Fibroblast of pulmonary artery (primary cell): ENCODE data around the gene ANGPTL4.

Source experiments
- DNase-seq: peaks from one replicate; pipeline ENCODE4 v3.0.0-alpha.2; 2010; ENCODE audit warnings: low read depth
- H3K4me3 ChIP-seq: replicated peaks from 2 replicates; pipeline ENCODE4 v1.5.1; 2011; ENCODE audit warnings: low read depth, mild to moderate bottlenecking, control low read depth, low read length, moderate library complexity
- CTCF ChIP-seq: IDR thresholded peaks from 2 replicates; pipeline ENCODE4 v1.5.1; 2011; ENCODE audit warnings: mild to moderate bottlenecking, control low read depth, low read length, inconsistent platforms; ENCODE audit errors: missing control alignments

The ANGPTL4 gene

GRCh38 chr19:8386990-8387389 is 23.0 kb downstream of the ANGPTL4 start:
- no peak for DNase-seq
- no peak overlapping the region for H3K4me3 ChIP-seq
- no peak for TF ChIP-seq CTCF

GRCh38 chr19:8387688-8388611 is 24.0 kb downstream of the ANGPTL4 start:
- no peak overlapping the region for H3K4me3 ChIP-seq
- DNase-seq: no peak
- TF ChIP-seq CTCF: no peak

GRCh38 chr19:8388612-8388958 is 24.6 kb downstream of the ANGPTL4 start:
- DNase-seq: no peak
- TF ChIP-seq CTCF: no peak
- no peak overlapping the region for H3K4me3 ChIP-seq

GRCh38 chr19:8389891-8390616 is 26.1 kb downstream of the ANGPTL4 start, which contains the start of gene RAB11B:
Gene RAB11B, plus strand, starts transcription at chr19:8390360. Its CDS starts 57 bp downstream, at chr19:8390417.
- peak within 1 kb of the TSS; percentile 68 for H3K4me3 ChIP-seq
- DNase-seq: peak; percentile 100
- no peak for TF ChIP-seq CTCF

- no peak for TF ChIP-seq CTCF
- DNase-seq: peak; percentile 95
- H3K4me3 ChIP-seq: peak overlapping the region; percentile 68
Measured at GRCh38 chr19:8390617-8390981, 26.6 kb downstream of the ANGPTL4 start.

GRCh38 chr19:8391198-8392016 is 27.5 kb downstream of the ANGPTL4 start:
- no peak for TF ChIP-seq CTCF
- DNase-seq: no peak
- peak overlapping the region; percentile 68 for H3K4me3 ChIP-seq
